GM23338 (cell line): ENCODE results near the gene TMEM119.

Experiments used
- CREB1 ChIP-seq: fragments of 250-450 bp; sonication (Bioruptor Pico); IDR thresholded peaks from 2 replicates; pipeline ENCODE4 v1.5.0; 2020; ENCODE audit warnings: low read depth, mild to moderate bottlenecking, moderate library complexity
- CTCF ChIP-seq, 2 experiments: fragments of 200-600 bp in 1 of 2; sonication (generic) in 1 of 2; conservative IDR thresholded peaks; 2 replicates each; pipeline versions ENCODE4 v1.5.1 to v1.6.1; 2016 to 2017; ENCODE audit warnings: antibody characterized with exemption in 2 of 2, low read depth in 2 of 2, mild to moderate bottlenecking in 2 of 2, moderate library complexity in 1 of 2
- EZH2 ChIP-seq: fragments of 200-600 bp; sonication (generic); IDR thresholded peaks from one replicate; pipeline ENCODE4 v1.8.0; 2017; ENCODE audit warnings: antibody characterized with exemption, mild to moderate bottlenecking, low read depth; ENCODE audit not compliant: unreplicated experiment
- EZH2phosphoT487 ChIP-seq: fragments of 200-600 bp; sonication (generic); IDR thresholded peaks from one replicate; pipeline ENCODE4 v1.8.1; 2018; ENCODE audit warnings: antibody characterized with exemption; ENCODE audit not compliant: unreplicated experiment
- POLR2AphosphoS5 ChIP-seq: IDR thresholded peaks from 2 replicates; pipeline ENCODE4 v1.6.1; 2016; ENCODE audit warnings: antibody characterized with exemption, low read depth
- REST ChIP-seq: IDR thresholded peaks from one replicate; pipeline ENCODE4 v1.6.1; 2018; ENCODE audit warnings: antibody characterized with exemption; ENCODE audit not compliant: unreplicated experiment
- ZNF114 ChIP-seq: fragments of 250-450 bp; sonication (Bioruptor Pico); IDR thresholded peaks from 2 replicates; pipeline ENCODE4 v1.5.0; 2020; ENCODE audit warnings: mild to moderate bottlenecking, moderate library complexity
- ZNF331 ChIP-seq: fragments of 250-450 bp; sonication (Bioruptor Pico); IDR thresholded peaks from 2 replicates; pipeline ENCODE4 v1.5.0; 2020; ENCODE audit warnings: low read depth, mild to moderate bottlenecking, moderate library complexity

DNA sequence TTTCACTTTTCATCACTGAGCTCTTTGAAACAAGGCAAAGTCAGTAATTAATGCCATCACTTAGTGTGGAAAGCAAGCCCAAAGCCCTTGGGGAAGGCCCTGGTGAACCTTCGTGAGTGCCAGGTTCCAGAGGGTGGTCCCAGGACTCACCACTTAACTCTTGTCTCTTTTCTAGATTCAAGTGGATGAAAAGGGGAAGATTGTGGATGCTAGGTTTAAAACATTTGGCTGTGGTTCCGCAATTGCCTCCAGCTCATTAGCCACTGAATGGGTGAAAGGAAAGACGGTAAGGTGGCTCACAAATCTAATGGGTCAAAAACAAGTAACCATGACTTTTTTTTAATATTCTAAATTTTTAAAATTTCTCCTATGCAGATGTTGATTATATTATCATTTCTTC is 32.7 kb downstream of the TMEM119 start:
- TF ChIP-seq CTCF (conservative IDR thresholded peaks at IDR 0.05; ENCODE audit: low read depth in 2 of 2) (no peak), EZH2 (no peak), CREB1 (CRISPR knock-in tag) (no peak), ZNF331 (CRISPR knock-in tag) (no peak), REST (no peak), POLR2AphosphoS5 (no peak), EZH2phosphoT487 (no peak), ZNF114 (CRISPR knock-in tag) (no peak)
